Caco-2 (cell line): Measurements from ENCODE around the gene R3HDM1. TPM values are rescaled to one million over a fixed set of nuclear protein-coding genes. Genes with fewer than 3 reads are reported as not detected.

ENCODE experiments used
- BruUV-seq: library from RNA; stranded (reverse); fragments of 400-500 nt; replicated peaks from 2 replicates; lab custom pipeline; 2021; lab: Mats Ljungman, UMichigan
- CTCF ChIA-PET: fragments of 300-600 bp; sonication (Branson Sonifier 250); formaldehyde crosslinking; loops from one replicate; lab custom pipeline; 2022; ENCODE audit warnings: antibody characterized with exemption; lab: Charles Lee
- POLR2A ChIA-PET: fragments of 300-600 bp; sonication (Branson Sonifier 250); formaldehyde crosslinking; loops from one replicate; lab custom pipeline; 2022; ENCODE audit warnings: antibody characterized with exemption; lab: Charles Lee
- DNase-seq, 2 experiments: peaks; one replicate each; pipeline versions ENCODE4 v3.0.0 to v3.0.0-alpha.2; 2020 to 2022
- H3K27me3 ChIP-seq: replicated peaks from 2 replicates; pipeline ENCODE4 v1.6.0; 2011; ENCODE audit warnings: low read length; ENCODE audit not compliant: control insufficient read depth, insufficient read depth
- H3K36me3 ChIP-seq: 2 replicates; pipeline ENCODE4 v1.5.1; 2011; ENCODE audit warnings: low read length; ENCODE audit not compliant: control insufficient read depth, insufficient read depth
- H3K4me1 ChIP-seq: fragments of 250-450 bp; sonication (Bioruptor Pico); 2 replicates; pipeline ENCODE4 v1.5.1; 2020; ENCODE audit warnings: mild to moderate bottlenecking
- H3K4me3 ChIP-seq: 2 replicates; pipeline ENCODE4 v1.5.1; 2011; ENCODE audit warnings: low read depth, mild to moderate bottlenecking, control low read depth, low read length
- H3K9me3 ChIP-seq: fragments of 250-450 bp; sonication (Bioruptor Pico); 2 replicates; pipeline ENCODE4 v1.5.1; 2020; ENCODE audit warnings: mild to moderate bottlenecking, moderate library complexity
- H3K27ac Mint-ChIP-seq: one replicate; pipeline ENCODE4 v1.8.0; 2022; ENCODE audit warnings: mixed read lengths; ENCODE audit not compliant: unreplicated experiment
- H3K27me3 Mint-ChIP-seq: one replicate; pipeline ENCODE4 v1.8.0; 2022; ENCODE audit warnings: mixed read lengths; ENCODE audit not compliant: insufficient read depth, unreplicated experiment
- H3K36me3 Mint-ChIP-seq: one replicate; pipeline ENCODE4 v1.8.0; 2022; ENCODE audit warnings: mild to moderate bottlenecking, mixed read lengths; ENCODE audit not compliant: insufficient read depth, unreplicated experiment
- H3K4me1 Mint-ChIP-seq: one replicate; pipeline ENCODE4 v1.8.0; 2022; ENCODE audit warnings: low read depth, mixed read lengths; ENCODE audit not compliant: unreplicated experiment
- H3K4me3 Mint-ChIP-seq: one replicate; pipeline ENCODE4 v1.8.0; 2022; ENCODE audit warnings: mild to moderate bottlenecking, moderate library complexity, mixed read lengths; ENCODE audit not compliant: unreplicated experiment
- H3K9me3 Mint-ChIP-seq: one replicate; pipeline ENCODE4 v1.8.0; 2022; ENCODE audit warnings: mixed read lengths; ENCODE audit not compliant: unreplicated experiment
- CTCF ChIP-seq, 2 experiments: fragments of 200-600 bp in 1 of 2; IDR thresholded peaks; 1 replicate in 1 of 2; 2 replicates in 1 of 2; pipeline versions ENCODE4 v1.5.1 to v1.8.0; 2011 to 2022; ENCODE audit warnings: antibody characterized with exemption in 1 of 2, control low read depth in 1 of 2, inconsistent platforms in 1 of 2, low read depth in 1 of 2, low read length in 1 of 2, mild to moderate bottlenecking in 1 of 2, moderate library complexity in 1 of 2; ENCODE audit not compliant: insufficient read depth in 1 of 2, severe bottlenecking in 1 of 2, unreplicated experiment in 1 of 2
- intact Hi-C: fragments of 100-400 bp; cut with micrococcal nuclease; formaldehyde crosslinking; loops from one replicate; pipeline ENCODE4 v1.10.0; 2022; ENCODE audit not compliant: unreplicated experiment
- total RNA-seq: library from RNA; stranded (reverse); gene quantifications from 2 replicates; pipeline ENCODE4 v1.2.3, GENCODE V29; 2022

The R3HDM1 gene
- total RNA-seq, 1 experiment from 2014 or later: 44.4 TPM

GRCh38 chr2:135740206-135740605, 208.9 kb downstream of the R3HDM1 start:
- H3K36me3 Mint-ChIP-seq: peaks cover 10% of the 10 kb centered on the region

GRCh38 chr2:135741043-135741394, 209.7 kb downstream of the R3HDM1 start:
- peaks cover 8% of the 10 kb centered on the region for H3K4me1 Mint-ChIP-seq

More at GRCh38 chr2:135740206-135740605, 208.9 kb downstream of the R3HDM1 start:
- no peak overlapping the region for H3K4me3 Mint-ChIP-seq
- ChIA-PET POLR2A (no interaction called here), CTCF (no interaction called here)
- Histone ChIP-seq H3K4me3 (no peak overlapping the region), H3K9me3 (no peaks in the 10 kb centered on the region), H3K4me1 (peaks cover 18% of the 10 kb centered on the region; the same call in 1 of the 2 replicates), H3K36me3 (no peaks in the 10 kb centered on the region), H3K27me3 (no peaks in the 10 kb centered on the region)
- no peak for DNase-seq
- H3K4me1 Mint-ChIP-seq: peaks cover 8% of the 10 kb centered on the region
- H3K27ac Mint-ChIP-seq: no peak overlapping the region
- no peaks in the 10 kb centered on the region for H3K27me3 Mint-ChIP-seq
- no peaks in the 10 kb centered on the region for H3K9me3 Mint-ChIP-seq
- BruUV-seq: no TSS peak
- TF ChIP-seq CTCF (IDR thresholded peaks at IDR 0.05; ENCODE audit: insufficient read depth in 1 of 2, low read depth in 1 of 2, low read length in 1 of 2, severe bottlenecking in 1 of 2, unreplicated experiment in 1 of 2): no peak
- intact Hi-C loops: no loop called here

More at GRCh38 chr2:135741043-135741394, 209.7 kb downstream of the R3HDM1 start:
- Histone ChIP-seq H3K4me3 (no peak overlapping the region), H3K4me1 (peaks cover 18% of the 10 kb centered on the region; the same call in 1 of the 2 replicates), H3K9me3 (no peaks in the 10 kb centered on the region), H3K27me3 (no peaks in the 10 kb centered on the region), H3K36me3 (no peaks in the 10 kb centered on the region)
- TSS peak; percentile 58 for BruUV-seq
- Mint-ChIP-seq H3K27me3 (no peaks in the 10 kb centered on the region), H3K4me3 (peak overlapping the region; percentile 90), H3K36me3 (peaks cover 10% of the 10 kb centered on the region), H3K9me3 (no peaks in the 10 kb centered on the region), H3K27ac (peak overlapping the region; percentile 89)
- POLR2A ChIA-PET: interaction anchor here (0.5 to 0.7 kb wide), 12 partner anchors 41 to 1094 kb away, joined by 3 to 8 read pairs (median 6); partner anchors contain the start of gene MCM6
- intact Hi-C loops: no loop called here
- DNase-seq: no peak
- no peak for TF ChIP-seq CTCF (IDR thresholded peaks at IDR 0.05; ENCODE audit: insufficient read depth in 1 of 2, low read depth in 1 of 2, low read length in 1 of 2, severe bottlenecking in 1 of 2, unreplicated experiment in 1 of 2)
- CTCF ChIA-PET: interaction anchor here (0.6 to 0.8 kb wide), 7 partner anchors 15 to 1600 kb away, joined by 3 to 10 read pairs (median 5); partner anchors contain the start of gene ZRANB3
